Fibroblast of mammary gland (primary cell): ENCODE results near the gene NOSIP.

ENCODE experiments used
- DNase-seq: peaks from one replicate; pipeline ENCODE4 v3.0.0-alpha.2; 2010; ENCODE audit warnings: low read depth
- H3K4me3 ChIP-seq: 2 replicates; pipeline ENCODE4 v1.5.1; 2011; ENCODE audit warnings: low read depth, mild to moderate bottlenecking, low read length, moderate library complexity; ENCODE audit not compliant: control insufficient read depth
- CTCF ChIP-seq: conservative IDR thresholded peaks from 2 replicates; pipeline ENCODE4 v1.5.1; 2011; ENCODE audit warnings: low read depth, low read length, inconsistent platforms; ENCODE audit not compliant: control insufficient read depth, insufficient read depth

The NOSIP gene

GRCh38 chr19:49573009-49573408 lies 7.3 kb downstream of the NOSIP start:
- TF ChIP-seq CTCF, result no peak
- no peak for DNase-seq
- no peak overlapping the region for H3K4me3 ChIP-seq

GRCh38 chr19:49570997-49571676 lies 9.2 kb downstream of the NOSIP start:
- no peak for DNase-seq
- TF ChIP-seq CTCF, result no peak
- H3K4me3 ChIP-seq, result no peak overlapping the region

- TF ChIP-seq CTCF, result peak; percentile 100
- no peak overlapping the region for H3K4me3 ChIP-seq
Observed at GRCh38 chr19:49570138-49570856, 10.1 kb downstream of the NOSIP start.

GRCh38 chr19:49567861-49568441 lies 12.4 kb downstream of the NOSIP start:
- H3K4me3 ChIP-seq, result no peak overlapping the region
- peak; percentile 58 for DNase-seq
- no peak for TF ChIP-seq CTCF

More at GRCh38 chr19:49570138-49570856, 10.1 kb downstream of the NOSIP start:
- peak; percentile 91 for DNase-seq

- TF ChIP-seq CTCF, result no peak
- DNase-seq, result no peak
- H3K4me3 ChIP-seq, result no peak overlapping the region
Observed at GRCh38 chr19:49566302-49566701, 14.1 kb downstream of the NOSIP start.

- no peak for DNase-seq
- TF ChIP-seq CTCF, result no peak
- no peak overlapping the region for H3K4me3 ChIP-seq
Observed at GRCh38 chr19:49565261-49565660, 15.1 kb downstream of the NOSIP start.
